HEK293 (cell line): ENCODE results near the gene RSU1.

Source experiments
- CTCF ChIA-PET: fragments of 350-600 bp; formaldehyde crosslinking; extraction: SDS; loops from one replicate; lab custom pipeline; 2021; ENCODE audit warnings: antibody characterized with exemption; lab: Yijun Ruan, JAX
- POLR2A ChIA-PET: fragments of 300-600 bp; formaldehyde crosslinking; extraction: SDS; loops from one replicate; lab custom pipeline; 2020; ENCODE audit warnings: antibody characterized with exemption, inconsistent platforms; lab: Yijun Ruan, JAX
- H3K27ac ChIP-seq: fragments of 200-500 bp; sonication (Bioruptor generic); 2 replicates; pipeline ENCODE4 v1.5.1; 2014; ENCODE audit warnings: low read depth, low read length, control low read depth, inconsistent platforms; ENCODE audit errors: extremely low read depth
- H3K36me3 ChIP-seq, 2 experiments: fragments of 200-500 bp in 1 of 2; sonication (Bioruptor generic) in 1 of 2; 1 replicate in 1 of 2; 2 replicates in 1 of 2; pipeline ENCODE4 v1.5.1; 2014 to 2017; ENCODE audit warnings: inconsistent platforms in 2 of 2, low read length in 2 of 2; ENCODE audit not compliant: control insufficient read depth in 2 of 2, insufficient read depth in 1 of 2
- H3K4me1 ChIP-seq: fragments of 200-500 bp; sonication (Bioruptor generic); 2 replicates; pipeline ENCODE4 v1.5.1; 2014; ENCODE audit warnings: mild to moderate bottlenecking, low read length, inconsistent platforms; ENCODE audit not compliant: control insufficient read depth, insufficient read depth
- H3K4me3 ChIP-seq: 2 replicates; pipeline ENCODE4 v1.5.1; 2011; ENCODE audit warnings: low read depth, mild to moderate bottlenecking, control low read depth, low read length, moderate library complexity
- H3K9me3 ChIP-seq: fragments of 200-500 bp; sonication (Bioruptor generic); 2 replicates; pipeline ENCODE4 v1.5.1; 2014; ENCODE audit warnings: low read depth, low read length, inconsistent platforms; ENCODE audit not compliant: control insufficient read depth, insufficient read depth
- BCL11A ChIP-seq: fragments of 450-650 bp; formaldehyde crosslinking; IDR thresholded peaks from 2 replicates; pipeline ENCODE4 v1.5.1; 2016; ENCODE audit warnings: low read depth, missing biosample characterization, missing genetic modification characterization
- GLI4 ChIP-seq: fragments of 450-650 bp; formaldehyde crosslinking; IDR thresholded peaks from 2 replicates; pipeline ENCODE4 v1.5.1; 2016; ENCODE audit warnings: missing biosample characterization, missing genetic modification characterization
- GLIS2 ChIP-seq: fragments of 450-650 bp; formaldehyde crosslinking; IDR thresholded peaks from 2 replicates; pipeline ENCODE4 v1.5.1; 2016; ENCODE audit warnings: missing biosample characterization, missing genetic modification characterization
- HIC1 ChIP-seq: fragments of 450-650 bp; formaldehyde crosslinking; IDR thresholded peaks from 2 replicates; pipeline ENCODE4 v1.5.1; 2016; ENCODE audit warnings: missing biosample characterization, missing genetic modification characterization
- KLF1 ChIP-seq: fragments of 450-650 bp; formaldehyde crosslinking; IDR thresholded peaks from 2 replicates; pipeline ENCODE4 v1.5.1; 2016; ENCODE audit warnings: missing biosample characterization, missing genetic modification characterization
- KLF17 ChIP-seq: fragments of 450-650 bp; formaldehyde crosslinking; IDR thresholded peaks from 2 replicates; pipeline ENCODE4 v1.5.1; 2016; ENCODE audit warnings: missing biosample characterization, missing genetic modification characterization
- KLF7 ChIP-seq: fragments of 450-650 bp; formaldehyde crosslinking; IDR thresholded peaks from 2 replicates; pipeline ENCODE4 v1.5.1; 2016; ENCODE audit warnings: missing biosample characterization, missing genetic modification characterization, borderline replicate concordance
- PBX3 ChIP-seq: sonication (generic); formaldehyde crosslinking; IDR thresholded peaks from 2 replicates; pipeline ENCODE4 v1.8.1; 2022; ENCODE audit warnings: mild to moderate bottlenecking, moderate library complexity, missing genetic modification reagents
- RBAK ChIP-seq: fragments of 450-650 bp; formaldehyde crosslinking; IDR thresholded peaks from 2 replicates; pipeline ENCODE4 v1.5.1; 2016; ENCODE audit warnings: missing biosample characterization, missing genetic modification characterization
- TRIM28 ChIP-seq: IDR thresholded peaks from 2 replicates; pipeline ENCODE4 v1.6.1; 2011; ENCODE audit warnings: low read length, control low read depth, borderline replicate concordance
- YY2 ChIP-seq: fragments of 450-650 bp; formaldehyde crosslinking; IDR thresholded peaks from 2 replicates; pipeline ENCODE4 v1.5.1; 2016; ENCODE audit warnings: missing biosample characterization, missing genetic modification characterization
- ZBTB10 ChIP-seq: fragments of 450-650 bp; formaldehyde crosslinking; IDR thresholded peaks from 2 replicates; pipeline ENCODE4 v1.5.1; 2016; ENCODE audit warnings: missing biosample characterization, missing genetic modification characterization
- ZNF148 ChIP-seq: fragments of 450-650 bp; formaldehyde crosslinking; IDR thresholded peaks from 2 replicates; pipeline ENCODE4 v1.5.0; 2017; ENCODE audit warnings: missing biosample characterization, missing genetic modification characterization, borderline replicate concordance
- ZNF266 ChIP-seq: fragments of 450-650 bp; formaldehyde crosslinking; IDR thresholded peaks from 2 replicates; pipeline ENCODE4 v1.5.1; 2016; ENCODE audit warnings: missing biosample characterization, missing genetic modification characterization, low read depth
- ZNF416 ChIP-seq: fragments of 450-650 bp; formaldehyde crosslinking; IDR thresholded peaks from 2 replicates; pipeline ENCODE4 v1.5.1; 2016; ENCODE audit warnings: missing biosample characterization, missing genetic modification characterization
- ZNF423 ChIP-seq: fragments of 450-650 bp; formaldehyde crosslinking; IDR thresholded peaks from 2 replicates; pipeline ENCODE4 v1.5.1; 2016; ENCODE audit warnings: missing biosample characterization, missing genetic modification characterization
- ZNF426 ChIP-seq: fragments of 450-650 bp; formaldehyde crosslinking; IDR thresholded peaks from 2 replicates; pipeline ENCODE4 v1.5.1; 2017; ENCODE audit warnings: missing biosample characterization, missing genetic modification characterization, mild to moderate bottlenecking, inconsistent platforms, moderate library complexity
- ZNF48 ChIP-seq: fragments of 450-650 bp; formaldehyde crosslinking; IDR thresholded peaks from 2 replicates; pipeline ENCODE4 v1.5.1; 2016; ENCODE audit warnings: missing biosample characterization, missing genetic modification characterization
- ZNF510 ChIP-seq: fragments of 450-650 bp; formaldehyde crosslinking; IDR thresholded peaks from 2 replicates; pipeline ENCODE4 v1.5.1; 2018; ENCODE audit warnings: mild to moderate bottlenecking, missing genetic modification characterization, missing biosample characterization; ENCODE audit not compliant: insufficient replicate concordance
- ZNF513 ChIP-seq: fragments of 450-650 bp; IDR thresholded peaks from 2 replicates; pipeline ENCODE4 v1.5.1; 2018; ENCODE audit warnings: missing biosample characterization, missing genetic modification characterization
- ZNF544 ChIP-seq: fragments of 450-650 bp; formaldehyde crosslinking; IDR thresholded peaks from 2 replicates; pipeline ENCODE4 v1.5.0; 2017; ENCODE audit warnings: missing biosample characterization, missing genetic modification characterization
- ZNF596 ChIP-seq: fragments of 450-650 bp; IDR thresholded peaks from 2 replicates; pipeline ENCODE4 v1.5.0; 2018; ENCODE audit warnings: missing biosample characterization, mild to moderate bottlenecking, missing genetic modification characterization, moderate library complexity
- ZNF624 ChIP-seq: fragments of 450-650 bp; formaldehyde crosslinking; IDR thresholded peaks from 2 replicates; pipeline ENCODE4 v1.5.1; 2017; ENCODE audit warnings: missing biosample characterization, missing genetic modification characterization
- ZNF626 ChIP-seq: fragments of 450-650 bp; sonication (Bioruptor Pico); formaldehyde crosslinking; IDR thresholded peaks from 2 replicates; pipeline ENCODE4 v1.5.1; 2018; ENCODE audit warnings: missing biosample characterization, missing genetic modification characterization, inconsistent platforms
- ZNF660 ChIP-seq: fragments of 450-650 bp; IDR thresholded peaks from 2 replicates; pipeline ENCODE4 v1.5.1; 2018; ENCODE audit warnings: missing biosample characterization, mild to moderate bottlenecking, missing genetic modification characterization

Gene RSU1

GRCh38 chr10:16679511-16679910 lies 137.7 kb downstream of the RSU1 start:
- H3K4me3 ChIP-seq, result no peak overlapping the region
- no peaks in the 10 kb centered on the region for H3K9me3 ChIP-seq
- no peaks in the 10 kb centered on the region for H3K4me1 ChIP-seq
- TF ChIP-seq TRIM28 (no peak), HIC1 (tag by site-specific recombination) (no peak), ZNF426 (tag by site-specific recombination) (no peak), GLIS2 (tag by site-specific recombination) (no peak), YY2 (no peak), ZNF513 (no peak), ZNF266 (tag by site-specific recombination) (no peak), RBAK (tag by site-specific recombination) (no peak), ZNF544 (tag by site-specific recombination) (no peak), PBX3 (CRISPR knock-in tag) (no peak), GLI4 (tag by site-specific recombination) (no peak), ZNF660 (tag by site-specific recombination) (no peak), ZNF626 (tag by site-specific recombination) (no peak), ZNF596 (tag by site-specific recombination) (no peak), ZNF416 (tag by site-specific recombination) (no peak), KLF17 (tag by site-specific recombination) (no peak), ZNF423 (no peak)
- ChIA-PET CTCF (interaction anchor here (0.6 kb wide), 1 partner anchor 7 kb away, joined by 4 read pairs; no protein-coding TSS in a partner anchor), POLR2A (no interaction called here)
- no peaks in the 10 kb centered on the region; a peak in 1 of 3 replicates for H3K36me3 ChIP-seq
- H3K27ac ChIP-seq, result no peak overlapping the region

GRCh38 chr10:16675334-16675733 lies 141.9 kb downstream of the RSU1 start:
- ChIA-PET POLR2A (no interaction called here), CTCF (interaction anchor here (0.6 to 0.7 kb wide), 3 partner anchors 71 to 166 kb away, joined by 3 read pairs; no protein-coding TSS in a partner anchor)
- no peaks in the 10 kb centered on the region; a peak in 1 of 3 replicates for H3K36me3 ChIP-seq
- H3K4me1 ChIP-seq, result no peaks in the 10 kb centered on the region
- TF ChIP-seq ZNF624 (tag by site-specific recombination), result no peak
- no peak for TF ChIP-seq ZBTB10 (tag by site-specific recombination)
- TF ChIP-seq KLF7 (tag by site-specific recombination), result no peak
- TF ChIP-seq ZNF48 (tag by site-specific recombination), result no peak
- no peak for TF ChIP-seq KLF1 (tag by site-specific recombination)
- no peak for TF ChIP-seq ZNF544 (tag by site-specific recombination)
- no peak for TF ChIP-seq ZNF148
- no peak for TF ChIP-seq ZNF510 (tag by site-specific recombination)
- no peak for TF ChIP-seq BCL11A
- H3K27ac ChIP-seq, result no peak overlapping the region
- no peaks in the 10 kb centered on the region for H3K9me3 ChIP-seq
- no peak overlapping the region for H3K4me3 ChIP-seq
